Upper lobe of right lung (tissue), 1 donor: ENCODE measurements around the gene DSE. TPM values are rescaled to one million over a fixed set of nuclear protein-coding genes. Genes with fewer than 3 reads are reported as not detected.
A peak's percentile ranks its signal among the peaks of the same experiment; 100 is the strongest.

Experiments used
- ATAC-seq: fragments of 200-7000 bp; cut with Tn5 transposase; one replicate; pipeline ENCODE4 v1.9.1; 2020; ENCODE audit warnings: mild to moderate bottlenecking, moderate library complexity
- DNase-seq: peaks from one replicate; pipeline ENCODE4 v3.0.0-alpha.2; 2020
- H3K27ac ChIP-seq: fragments of 200-600 bp; one replicate; pipeline ENCODE4 v1.8.0; 2022
- H3K27me3 ChIP-seq: fragments of 200-600 bp; one replicate; pipeline ENCODE4 v1.8.0; 2022; ENCODE audit warnings: mild to moderate bottlenecking
- H3K36me3 ChIP-seq: fragments of 200-600 bp; one replicate; pipeline ENCODE4 v1.8.0; 2022
- H3K4me1 ChIP-seq: fragments of 200-600 bp; one replicate; pipeline ENCODE4 v1.8.0; 2022
- H3K4me3 ChIP-seq: fragments of 200-600 bp; one replicate; pipeline ENCODE4 v1.8.0; 2022; ENCODE audit warnings: mild to moderate bottlenecking
- H3K9me3 ChIP-seq: fragments of 200-600 bp; one replicate; pipeline ENCODE4 v1.8.0; 2022
- intact Hi-C: fragments of 100-400 bp; cut with DNase I; formaldehyde crosslinking; loops from one replicate; pipeline ENCODE4 v1.11.0; 2022
- total RNA-seq: library from RNA; stranded (reverse); fragmentation: NEBNext Ultra II Directional; extraction: Animal tissue kit (Norgen Biotek cat#: 25700); gene quantifications from one replicate; pipeline ENCODE4 v1.2.1, GENCODE V29; 2021
- TF ChIP-seq, protein P1 (sequence below): fragments of 200-600 bp; IDR thresholded peaks from one replicate; pipeline ENCODE4 v1.8.0; 2022; ENCODE audit warnings: antibody characterized with exemption
- donor health status: DM: no; HTN: yes; CAD: no; lungs with severe emphysema.

DSE gene
- total RNA-seq, 1 donor from 2014 or later, result 47.6 TPM

DNA sequence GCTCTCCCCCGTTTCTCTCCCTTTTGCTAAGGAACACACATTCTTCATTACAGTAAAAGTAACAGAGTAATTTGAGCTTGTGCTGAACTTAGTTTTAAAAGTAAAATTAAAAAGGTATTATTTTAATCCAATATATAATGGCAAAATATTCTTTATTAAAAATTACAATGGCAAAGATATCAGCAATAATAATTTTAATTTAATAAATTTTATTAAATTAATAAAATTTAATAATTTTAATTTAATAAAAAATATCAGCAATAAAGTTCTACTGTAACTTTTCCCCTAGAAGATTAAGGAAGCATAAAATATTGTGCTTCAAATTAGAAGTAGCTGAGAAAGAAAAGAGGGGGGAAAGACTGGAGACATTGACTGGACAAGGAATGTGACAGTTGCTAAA, 32.5 kb downstream of the DSE start:
- H3K36me3 ChIP-seq, result peaks cover 8% of the 10 kb centered on the region
- peaks cover 12% of the 10 kb centered on the region for H3K4me1 ChIP-seq
- no peaks in the 10 kb centered on the region for H3K27me3 ChIP-seq
- no peak overlapping the region for H3K4me3 ChIP-seq
- TF ChIP-seq, protein P1, sequence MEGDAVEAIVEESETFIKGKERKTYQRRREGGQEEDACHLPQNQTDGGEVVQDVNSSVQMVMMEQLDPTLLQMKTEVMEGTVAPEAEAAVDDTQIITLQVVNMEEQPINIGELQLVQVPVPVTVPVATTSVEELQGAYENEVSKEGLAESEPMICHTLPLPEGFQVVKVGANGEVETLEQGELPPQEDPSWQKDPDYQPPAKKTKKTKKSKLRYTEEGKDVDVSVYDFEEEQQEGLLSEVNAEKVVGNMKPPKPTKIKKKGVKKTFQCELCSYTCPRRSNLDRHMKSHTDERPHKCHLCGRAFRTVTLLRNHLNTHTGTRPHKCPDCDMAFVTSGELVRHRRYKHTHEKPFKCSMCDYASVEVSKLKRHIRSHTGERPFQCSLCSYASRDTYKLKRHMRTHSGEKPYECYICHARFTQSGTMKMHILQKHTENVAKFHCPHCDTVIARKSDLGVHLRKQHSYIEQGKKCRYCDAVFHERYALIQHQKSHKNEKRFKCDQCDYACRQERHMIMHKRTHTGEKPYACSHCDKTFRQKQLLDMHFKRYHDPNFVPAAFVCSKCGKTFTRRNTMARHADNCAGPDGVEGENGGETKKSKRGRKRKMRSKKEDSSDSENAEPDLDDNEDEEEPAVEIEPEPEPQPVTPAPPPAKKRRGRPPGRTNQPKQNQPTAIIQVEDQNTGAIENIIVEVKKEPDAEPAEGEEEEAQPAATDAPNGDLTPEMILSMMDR, result no peak
- DNase-seq (no peak), ATAC-seq (no peak)
- no peaks in the 10 kb centered on the region for H3K9me3 ChIP-seq
- intact Hi-C loops, result no loop called here
- no peak overlapping the region for H3K27ac ChIP-seq

DNA sequence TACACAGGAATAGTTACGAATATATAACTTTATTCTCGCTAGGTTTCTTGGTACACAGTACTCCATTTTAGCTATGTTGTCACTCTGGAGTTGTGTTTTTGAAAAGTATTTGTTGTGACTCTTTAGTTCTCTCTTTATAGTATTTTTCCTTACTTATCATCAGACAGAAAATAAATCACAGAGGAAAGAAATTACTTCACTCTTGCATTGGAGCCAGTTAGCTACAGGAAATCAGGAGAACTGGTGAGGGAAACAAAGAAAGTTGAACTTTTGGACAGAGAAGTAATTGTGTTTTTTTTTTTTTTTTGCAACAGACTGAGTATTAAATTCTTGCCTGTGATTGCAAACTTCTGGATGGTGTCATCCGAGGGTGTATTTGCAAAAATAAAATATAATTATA, 33.9 kb downstream of the DSE start:
- ATAC-seq, result no peak
- intact Hi-C loops, result no loop called here
- H3K36me3 ChIP-seq, result peaks cover 3% of the 10 kb centered on the region
- H3K27ac ChIP-seq, result peak overlapping the region; percentile 43
- H3K27me3 ChIP-seq, result no peaks in the 10 kb centered on the region
- peaks cover 8% of the 10 kb centered on the region for H3K4me1 ChIP-seq
- TF ChIP-seq, protein P1, result no peak
- no peaks in the 10 kb centered on the region for H3K9me3 ChIP-seq
- DNase-seq, result no peak
- no peak overlapping the region for H3K4me3 ChIP-seq

DNA sequence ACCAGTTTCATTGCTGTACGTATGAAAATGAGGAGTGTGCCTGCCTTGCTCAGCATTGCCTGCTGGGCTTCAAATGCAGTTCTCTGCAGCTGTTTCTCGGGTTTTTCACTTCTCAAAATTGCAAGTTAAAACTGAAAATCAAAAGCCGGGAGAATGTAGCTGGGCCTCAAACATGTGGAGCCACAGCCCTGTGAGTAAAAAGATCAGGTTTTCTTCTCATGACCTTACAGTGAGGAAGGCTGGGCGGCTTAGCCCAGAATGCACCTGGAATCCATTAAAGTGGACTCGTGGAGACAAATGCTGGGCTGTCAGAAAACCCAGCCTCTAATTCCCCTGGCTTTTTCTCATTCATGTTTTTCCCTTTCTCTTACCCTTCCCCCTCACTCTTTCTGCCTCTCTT, 34.4 kb downstream of the DSE start:
- DNase-seq, result no peak
- no peaks in the 10 kb centered on the region for H3K9me3 ChIP-seq
- H3K27me3 ChIP-seq, result no peaks in the 10 kb centered on the region
- no peak overlapping the region for H3K4me3 ChIP-seq
- ATAC-seq, result no peak
- H3K27ac ChIP-seq, result peak overlapping the region; percentile 33
- TF ChIP-seq, protein P1, result no peak
- peaks cover 8% of the 10 kb centered on the region for H3K4me1 ChIP-seq
- no peaks in the 10 kb centered on the region for H3K36me3 ChIP-seq
- intact Hi-C loops, result no loop called here

DNA sequence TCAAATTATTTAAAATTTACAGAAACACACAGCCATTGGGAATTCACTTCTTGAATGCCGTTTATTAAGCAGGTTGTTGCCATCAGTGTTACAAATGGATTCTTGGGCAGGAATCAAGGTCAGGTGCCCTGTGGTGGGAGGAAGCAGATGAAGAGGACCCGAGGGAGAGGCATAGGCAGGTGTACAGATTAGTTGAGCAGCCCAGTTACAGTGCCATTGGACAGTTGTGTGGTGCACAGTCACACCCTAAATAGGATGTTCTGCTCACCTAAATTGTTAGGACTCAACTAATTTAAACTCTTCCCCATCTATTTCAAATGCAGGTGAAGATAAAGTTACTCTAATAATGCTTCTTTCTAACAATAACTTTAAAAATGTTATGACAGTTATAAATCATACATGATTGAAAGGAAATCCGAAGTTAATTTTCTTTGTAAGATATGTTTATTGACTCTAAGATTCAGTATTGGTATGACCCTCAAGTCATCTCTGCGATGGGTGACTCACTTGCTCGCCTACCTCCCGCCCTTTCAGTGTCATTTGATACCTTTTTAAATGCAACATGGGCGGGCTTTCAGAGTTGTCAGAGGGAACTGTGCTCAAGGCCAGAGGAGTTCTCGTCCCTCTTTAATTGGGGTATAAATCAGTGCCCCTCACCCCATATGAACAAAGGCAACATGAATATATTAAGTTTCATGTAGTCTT, 35.1 kb downstream of the DSE start:
- H3K4me3 ChIP-seq, result no peak overlapping the region
- DNase-seq (no peak), ATAC-seq (no peak)
- intact Hi-C loops, result no loop called here
- TF ChIP-seq, protein P1, result no peak
- H3K36me3 ChIP-seq, result no peaks in the 10 kb centered on the region
- no peak overlapping the region for H3K27ac ChIP-seq
- no peaks in the 10 kb centered on the region for H3K9me3 ChIP-seq
- H3K27me3 ChIP-seq, result no peaks in the 10 kb centered on the region
- peaks cover 9% of the 10 kb centered on the region for H3K4me1 ChIP-seq

DNA sequence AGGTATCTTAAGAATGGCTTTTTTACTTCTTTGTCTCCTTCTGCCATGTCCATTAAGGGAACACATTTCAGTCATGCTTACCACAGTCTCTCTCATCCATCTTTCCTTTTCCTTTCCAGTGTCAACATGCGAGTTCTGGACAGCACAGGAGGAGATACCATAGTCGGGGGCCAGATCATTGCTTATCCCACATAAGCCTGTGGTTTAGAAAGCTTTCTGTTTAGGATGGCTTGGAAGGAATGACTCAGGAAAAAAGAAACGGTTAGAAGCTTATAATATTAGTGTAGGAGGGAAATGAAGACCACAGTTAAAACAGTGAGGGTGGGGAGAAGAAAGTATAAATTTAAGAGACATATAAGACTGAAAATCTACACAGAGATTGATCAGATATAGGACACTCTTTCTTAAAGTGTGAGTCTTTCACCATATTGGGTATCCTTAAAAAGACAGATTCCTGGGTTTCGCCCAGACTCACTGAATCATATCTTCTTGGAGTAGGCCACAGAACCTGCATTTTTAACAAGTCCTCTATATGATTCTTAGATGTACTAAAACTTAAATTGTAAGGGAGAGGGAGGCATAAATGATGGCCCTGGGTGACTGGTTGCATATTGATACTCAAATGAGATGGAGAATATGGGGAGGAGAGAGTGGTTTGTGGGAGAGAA, 36.1 kb downstream of the DSE start:
- TF ChIP-seq, protein P1, result no peak
- Histone ChIP-seq H3K36me3 (no peaks in the 10 kb centered on the region), H3K9me3 (no peaks in the 10 kb centered on the region), H3K4me1 (peaks cover 19% of the 10 kb centered on the region), H3K27ac (no peak overlapping the region), H3K4me3 (no peak overlapping the region), H3K27me3 (no peaks in the 10 kb centered on the region)
- DNase-seq (no peak), ATAC-seq (no peak)
- intact Hi-C loops, result no loop called here
